ENCODE data around the gene RDH5. TPM values are rescaled to one million over a fixed set of nuclear protein-coding genes. Genes with fewer than 3 reads are reported as not detected.

RDH5 gene
- total RNA-seq, 1 experiment from 2014 or later: 5.1 TPM

- no peaks in the 10 kb centered on the region for H3K27me3 ChIP-seq (ENCODE audit: low read length)
- H3K36me3 ChIP-seq (ENCODE audit: low read depth, low read length): no peaks in the 10 kb centered on the region; the same call in 1 of the 2 replicates
- no peaks in the 10 kb centered on the region for H3K9me3 ChIP-seq (ENCODE audit: low read length)
- no peaks in the 10 kb centered on the region for H4K20me1 ChIP-seq (ENCODE audit: low read length)
- peaks cover 20% of the 10 kb centered on the region for H3K4me1 ChIP-seq (ENCODE audit: insufficient read depth, low read length)
- no peak overlapping the region for H3K4me2 ChIP-seq (ENCODE audit: low read length)
- intact Hi-C loops (cut with micrococcal nuclease): no loop called here
- H3F3A ChIP-seq (ENCODE audit: low read length, unreplicated experiment): no peaks in the 10 kb centered on the region
- TF ChIP-seq, protein P1, sequence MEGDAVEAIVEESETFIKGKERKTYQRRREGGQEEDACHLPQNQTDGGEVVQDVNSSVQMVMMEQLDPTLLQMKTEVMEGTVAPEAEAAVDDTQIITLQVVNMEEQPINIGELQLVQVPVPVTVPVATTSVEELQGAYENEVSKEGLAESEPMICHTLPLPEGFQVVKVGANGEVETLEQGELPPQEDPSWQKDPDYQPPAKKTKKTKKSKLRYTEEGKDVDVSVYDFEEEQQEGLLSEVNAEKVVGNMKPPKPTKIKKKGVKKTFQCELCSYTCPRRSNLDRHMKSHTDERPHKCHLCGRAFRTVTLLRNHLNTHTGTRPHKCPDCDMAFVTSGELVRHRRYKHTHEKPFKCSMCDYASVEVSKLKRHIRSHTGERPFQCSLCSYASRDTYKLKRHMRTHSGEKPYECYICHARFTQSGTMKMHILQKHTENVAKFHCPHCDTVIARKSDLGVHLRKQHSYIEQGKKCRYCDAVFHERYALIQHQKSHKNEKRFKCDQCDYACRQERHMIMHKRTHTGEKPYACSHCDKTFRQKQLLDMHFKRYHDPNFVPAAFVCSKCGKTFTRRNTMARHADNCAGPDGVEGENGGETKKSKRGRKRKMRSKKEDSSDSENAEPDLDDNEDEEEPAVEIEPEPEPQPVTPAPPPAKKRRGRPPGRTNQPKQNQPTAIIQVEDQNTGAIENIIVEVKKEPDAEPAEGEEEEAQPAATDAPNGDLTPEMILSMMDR (conservative IDR thresholded peaks at IDR 0.05; ENCODE audit: low read depth, low read length): no peak
- H3K9ac ChIP-seq (ENCODE audit: low read length): no peak overlapping the region
- peaks cover 19% of the 10 kb centered on the region for H3K79me2 ChIP-seq (ENCODE audit: low read length)
- H3K27ac ChIP-seq (ENCODE audit: low read length): no peak overlapping the region
- no peak for ATAC-seq
- no peak overlapping the region for H2AFZ ChIP-seq (ENCODE audit: low read length)
- H3K4me3 ChIP-seq (ENCODE audit: low read length): no peak overlapping the region
- H3K9me2 ChIP-seq (replicated peaks; ENCODE audit: low read length): no peaks in the 10 kb centered on the region
- no peak for DNase-seq
- no TSS peak for BruUV-seq (replicated peaks)
- POLR2A ChIA-PET (ENCODE audit: unreplicated experiment): no interaction called here
- CTCF ChIA-PET: no interaction called here
Observed at GRCh38 chr12:55733021-55733555, 12.9 kb downstream of the RDH5 start.

GRCh38 chr12:55733858-55734257 lies 13.7 kb downstream of the RDH5 start:
- Histone ChIP-seq H3K9ac (ENCODE audit: low read length) (no peak overlapping the region), H3K4me3 (ENCODE audit: low read length) (no peak overlapping the region), H2AFZ (ENCODE audit: low read length) (no peak overlapping the region), H3K27me3 (ENCODE audit: low read length) (no peaks in the 10 kb centered on the region), H3F3A (ENCODE audit: low read length, unreplicated experiment) (no peaks in the 10 kb centered on the region), H3K9me3 (ENCODE audit: low read length) (no peaks in the 10 kb centered on the region), H3K9me2 (replicated peaks; ENCODE audit: low read length) (no peaks in the 10 kb centered on the region), H3K79me2 (ENCODE audit: low read length) (peaks cover 12% of the 10 kb centered on the region), H3K36me3 (ENCODE audit: low read depth, low read length) (no peaks in the 10 kb centered on the region; the same call in 1 of the 2 replicates), H4K20me1 (ENCODE audit: low read length) (no peaks in the 10 kb centered on the region), H3K4me1 (ENCODE audit: insufficient read depth, low read length) (peaks cover 24% of the 10 kb centered on the region), H3K27ac (ENCODE audit: low read length) (no peak overlapping the region), H3K4me2 (ENCODE audit: low read length) (no peak overlapping the region)
- ChIA-PET POLR2A (ENCODE audit: unreplicated experiment) (no interaction called here), CTCF (no interaction called here)
- ATAC-seq (no peak), DNase-seq (no peak)
- no TSS peak for BruUV-seq (replicated peaks)
- TF ChIP-seq EZH2phosphoT487 (IDR thresholded peaks at IDR 0.05; ENCODE audit: borderline replicate concordance, low read length) (no peak), EZH2 (IDR thresholded peaks at IDR 0.05; ENCODE audit: low read length, unreplicated experiment) (no peak)
- TF ChIP-seq, protein P1 (conservative IDR thresholded peaks at IDR 0.05; ENCODE audit: low read depth, low read length): no peak
- intact Hi-C loops (cut with micrococcal nuclease): no loop called here

DNA sequence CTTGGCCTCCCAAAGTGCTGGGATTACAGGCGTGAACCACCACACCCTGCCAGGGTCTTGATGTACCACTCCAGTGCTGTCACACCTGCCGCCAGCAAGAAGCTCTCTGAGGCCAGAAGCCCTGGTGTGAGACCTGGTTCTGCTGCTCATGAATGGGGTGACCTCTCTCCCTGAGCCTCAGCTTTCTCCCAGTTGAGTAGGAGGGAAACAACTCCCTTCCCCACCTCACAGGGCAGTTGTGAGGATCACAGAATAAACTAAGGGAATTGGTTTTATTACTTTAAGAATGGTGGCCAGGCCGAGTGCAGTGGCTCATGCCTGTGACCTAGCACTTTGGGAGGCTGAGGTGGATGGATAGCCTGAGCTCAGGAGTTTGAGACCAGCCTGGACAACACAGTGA lies 14.4 kb downstream of the RDH5 start:
- no peak overlapping the region for H3K4me2 ChIP-seq (ENCODE audit: low read length)
- no peaks in the 10 kb centered on the region for H4K20me1 ChIP-seq (ENCODE audit: low read length)
- DNase-seq: no peak
- H3K79me2 ChIP-seq (ENCODE audit: low read length): peaks cover 12% of the 10 kb centered on the region
- ATAC-seq: no peak
- H3K36me3 ChIP-seq (ENCODE audit: low read depth, low read length): no peaks in the 10 kb centered on the region; the same call in 1 of the 2 replicates
- H2AFZ ChIP-seq (ENCODE audit: low read length): no peak overlapping the region
- no peak overlapping the region for H3K9ac ChIP-seq (ENCODE audit: low read length)
- H3K4me1 ChIP-seq (ENCODE audit: insufficient read depth, low read length): peaks cover 24% of the 10 kb centered on the region
- H3K9me2 ChIP-seq (replicated peaks; ENCODE audit: low read length): no peaks in the 10 kb centered on the region
- ChIA-PET CTCF (no interaction called here), POLR2A (ENCODE audit: unreplicated experiment) (no interaction called here)
- H3K27ac ChIP-seq (ENCODE audit: low read length): no peak overlapping the region
- BruUV-seq (replicated peaks): no TSS peak
- no peaks in the 10 kb centered on the region for H3K27me3 ChIP-seq (ENCODE audit: low read length)
- intact Hi-C loops (cut with micrococcal nuclease): no loop called here
- TF ChIP-seq EZH2phosphoT487 (IDR thresholded peaks at IDR 0.05; ENCODE audit: borderline replicate concordance, low read length): no peak
- TF ChIP-seq, protein P1 (conservative IDR thresholded peaks at IDR 0.05; ENCODE audit: low read depth, low read length): no peak
- H3F3A ChIP-seq (ENCODE audit: low read length, unreplicated experiment): no peaks in the 10 kb centered on the region
- no peaks in the 10 kb centered on the region for H3K9me3 ChIP-seq (ENCODE audit: low read length)
- no peak overlapping the region for H3K4me3 ChIP-seq (ENCODE audit: low read length)

Measured in PC-3 (cell line).